Activated CD8-positive, alpha-beta memory T cell treated with anti-CD3 and anti-CD28 coated beads for 24 hours (primary cell): Measurements from ENCODE around the gene NFKB1.
"Not testable (repeated sequence)": the region's sequence is repeated elsewhere in the genome, so short reads cannot be mapped to it uniquely, and the experiment has no call there.

Source experiments
- DNase-seq: peaks from one replicate; pipeline ENCODE4 v3.0.0-alpha.2; 2020

The NFKB1 gene

DNA sequence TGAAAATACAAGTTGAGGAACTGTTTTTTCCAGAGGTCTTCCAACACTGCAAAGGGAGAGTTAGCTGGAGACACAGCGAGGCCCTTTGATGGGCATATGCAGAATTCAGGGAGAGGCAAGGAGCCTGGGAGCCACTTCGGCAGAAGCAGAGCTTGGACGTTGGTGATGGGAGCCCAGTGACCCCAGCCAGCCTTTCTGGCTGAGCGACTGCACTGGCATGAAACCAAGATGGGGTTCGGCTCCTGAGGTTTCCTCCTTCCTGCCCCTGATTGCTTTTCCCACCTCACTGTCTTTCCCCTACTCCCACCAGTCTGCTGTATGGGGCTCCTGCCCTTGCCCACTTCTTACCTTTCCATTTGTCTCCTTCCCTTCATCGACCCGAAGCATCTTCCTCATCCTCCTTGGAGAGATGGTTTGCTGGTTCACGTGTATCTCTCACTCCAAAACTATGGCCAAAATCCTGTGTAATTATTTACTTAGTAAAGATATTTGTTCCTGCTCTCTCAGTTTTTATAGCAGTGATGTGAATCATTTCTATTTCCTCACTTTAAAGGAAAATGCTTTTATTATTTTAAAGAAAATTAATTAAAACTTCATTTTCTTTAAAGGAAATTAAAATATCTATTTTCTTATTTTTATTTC lies 100.5 kb downstream of the NFKB1 start:
- DNase-seq = no peak

DNA sequence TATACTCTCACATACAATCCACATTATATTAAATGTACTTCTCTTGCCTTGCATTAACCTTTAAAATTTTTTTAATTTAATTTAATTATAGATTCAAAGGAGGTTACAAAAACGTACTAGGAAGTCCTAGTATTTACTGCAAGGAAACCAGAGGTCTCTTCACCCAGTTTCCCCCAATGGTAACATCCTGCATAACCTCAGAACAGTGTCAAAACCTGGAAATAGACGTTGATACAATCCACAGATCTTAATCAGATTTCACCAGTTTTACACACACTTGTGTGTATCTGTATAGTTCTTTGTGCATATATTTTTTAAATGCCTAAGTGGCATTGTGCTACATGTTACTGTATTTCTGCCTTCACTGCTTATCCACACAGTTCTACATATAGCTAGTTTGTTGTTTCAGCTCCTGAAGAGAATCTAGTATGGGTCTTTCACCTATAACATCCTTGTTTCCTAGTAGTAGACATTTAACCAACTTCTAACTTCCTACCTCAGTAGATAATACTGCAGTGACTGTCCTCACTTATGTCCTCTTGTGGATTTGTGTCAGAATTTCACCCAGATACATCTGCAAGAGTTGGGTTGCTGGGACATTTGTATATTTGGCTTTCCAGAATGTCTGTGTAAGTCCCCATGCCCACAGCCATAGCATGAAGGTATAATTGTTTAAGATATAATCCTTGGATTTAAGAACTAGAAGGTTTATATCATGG lies 103.2 kb downstream of the NFKB1 start:
- no peak for DNase-seq

DNA sequence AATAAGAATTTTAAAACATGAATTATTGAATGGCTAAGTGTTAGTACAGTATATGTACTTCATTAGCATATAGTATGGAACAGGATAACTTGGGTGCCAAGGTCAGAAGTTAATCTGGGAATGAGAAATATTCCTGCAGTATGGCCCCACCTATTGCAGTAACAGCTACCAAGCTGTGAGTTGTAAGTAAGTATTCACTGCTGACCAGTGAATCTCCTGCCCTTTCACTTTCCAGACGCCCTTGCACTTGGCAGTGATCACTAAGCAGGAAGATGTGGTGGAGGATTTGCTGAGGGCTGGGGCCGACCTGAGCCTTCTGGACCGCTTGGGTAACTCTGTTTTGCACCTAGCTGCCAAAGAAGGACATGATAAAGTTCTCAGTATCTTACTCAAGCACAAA lies 105.1 kb downstream of the NFKB1 start:
- no peak for DNase-seq

DNA sequence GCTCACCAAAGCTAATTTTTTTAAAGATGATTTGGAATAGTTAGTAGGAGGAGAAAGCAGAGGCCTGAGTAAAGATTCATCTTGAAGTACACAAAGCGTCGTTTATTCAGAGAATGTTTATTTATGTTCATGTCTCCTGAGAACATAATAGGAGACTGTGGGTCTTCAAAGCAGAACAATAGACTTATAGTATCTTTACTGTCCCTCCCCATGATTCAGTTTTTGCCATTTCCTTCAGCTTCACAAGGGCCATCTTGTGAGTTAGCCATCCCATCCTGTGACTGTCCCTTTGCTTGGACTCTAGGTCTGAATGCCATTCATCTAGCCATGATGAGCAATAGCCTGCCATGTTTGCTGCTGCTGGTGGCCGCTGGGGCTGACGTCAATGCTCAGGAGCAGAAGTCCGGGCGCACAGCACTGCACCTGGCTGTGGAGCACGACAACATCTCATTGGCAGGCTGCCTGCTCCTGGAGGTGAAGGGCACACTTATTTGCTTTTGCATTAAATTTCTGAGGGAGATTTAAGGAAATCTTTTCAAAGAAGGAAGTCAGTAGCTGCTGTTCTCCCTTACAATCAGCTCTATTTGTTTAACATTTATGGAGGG lies 105.8 kb downstream of the NFKB1 start:
- no peak for DNase-seq

DNA sequence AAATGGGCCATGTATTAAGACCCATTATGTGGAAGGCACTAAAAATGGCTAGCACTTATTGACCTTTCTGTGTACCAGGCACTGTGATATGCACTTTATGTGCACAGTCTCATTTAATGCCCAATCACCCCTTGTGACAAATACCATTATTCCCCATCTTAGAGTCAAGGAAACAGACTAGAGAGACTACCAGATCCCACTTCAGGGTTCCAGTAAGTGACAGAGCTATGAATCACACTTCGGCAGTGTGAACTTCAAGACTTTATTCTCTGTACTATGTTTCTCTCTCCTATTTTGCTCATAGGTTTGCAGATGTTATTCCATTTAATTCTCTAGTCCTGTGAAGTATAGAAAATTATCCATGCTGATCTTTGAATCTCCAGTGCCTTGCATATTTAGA lies 107.0 kb downstream of the NFKB1 start:
- DNase-seq = no peak

DNA sequence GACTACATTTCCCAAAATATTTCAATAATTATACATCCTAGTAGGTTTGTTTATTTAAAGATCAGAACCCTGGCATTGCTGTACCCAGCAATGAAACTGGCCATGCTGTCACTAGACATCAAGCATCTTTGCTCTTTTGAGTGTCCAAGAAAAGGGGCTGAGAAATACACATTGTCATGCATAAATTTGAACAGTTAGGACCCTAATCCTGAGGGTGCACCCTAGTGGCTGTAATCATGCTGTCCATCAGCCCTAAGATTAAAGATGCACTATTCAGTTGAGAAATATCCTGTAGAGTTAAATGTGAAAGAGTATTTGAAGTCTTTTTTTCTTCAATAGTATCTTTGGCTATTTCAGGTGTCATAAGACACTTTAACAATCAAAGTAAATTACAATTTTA lies 108.8 kb downstream of the NFKB1 start:
- DNase-seq = no peak

DNA sequence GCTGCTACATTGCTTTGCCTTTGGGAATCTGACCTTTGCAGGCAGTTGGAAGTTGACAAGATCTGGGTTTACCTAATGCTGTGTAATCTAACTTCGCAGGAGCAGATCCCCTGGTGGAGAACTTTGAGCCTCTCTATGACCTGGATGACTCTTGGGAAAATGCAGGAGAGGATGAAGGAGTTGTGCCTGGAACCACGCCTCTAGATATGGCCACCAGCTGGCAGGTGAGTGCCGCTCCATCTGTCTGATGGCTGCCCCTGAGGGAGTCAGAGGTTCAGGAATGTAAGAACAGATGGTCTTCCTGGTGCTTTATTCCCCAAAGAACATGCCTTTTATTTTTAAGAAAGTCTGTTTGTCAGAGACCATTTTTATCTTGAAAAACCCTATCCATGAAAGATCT lies 109.3 kb downstream of the NFKB1 start:
- DNase-seq = no peak

DNA sequence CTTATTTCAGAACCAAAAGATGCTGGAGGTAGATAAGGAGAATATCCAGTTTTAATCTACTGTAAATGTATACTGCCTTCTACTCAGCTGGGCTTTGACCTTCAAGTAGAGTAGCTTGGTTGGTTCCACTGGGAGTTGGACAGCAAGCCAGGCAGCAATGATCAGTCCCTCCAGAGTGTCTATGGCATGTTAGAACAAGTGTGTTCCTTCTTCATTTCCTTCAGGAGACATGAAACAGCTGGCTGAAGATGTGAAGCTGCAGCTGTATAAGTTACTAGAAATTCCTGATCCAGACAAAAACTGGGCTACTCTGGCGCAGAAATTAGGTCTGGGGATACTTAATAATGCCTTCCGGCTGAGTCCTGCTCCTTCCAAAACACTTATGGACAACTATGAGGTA lies 111.1 kb downstream of the NFKB1 start:
- DNase-seq = no peak

DNA sequence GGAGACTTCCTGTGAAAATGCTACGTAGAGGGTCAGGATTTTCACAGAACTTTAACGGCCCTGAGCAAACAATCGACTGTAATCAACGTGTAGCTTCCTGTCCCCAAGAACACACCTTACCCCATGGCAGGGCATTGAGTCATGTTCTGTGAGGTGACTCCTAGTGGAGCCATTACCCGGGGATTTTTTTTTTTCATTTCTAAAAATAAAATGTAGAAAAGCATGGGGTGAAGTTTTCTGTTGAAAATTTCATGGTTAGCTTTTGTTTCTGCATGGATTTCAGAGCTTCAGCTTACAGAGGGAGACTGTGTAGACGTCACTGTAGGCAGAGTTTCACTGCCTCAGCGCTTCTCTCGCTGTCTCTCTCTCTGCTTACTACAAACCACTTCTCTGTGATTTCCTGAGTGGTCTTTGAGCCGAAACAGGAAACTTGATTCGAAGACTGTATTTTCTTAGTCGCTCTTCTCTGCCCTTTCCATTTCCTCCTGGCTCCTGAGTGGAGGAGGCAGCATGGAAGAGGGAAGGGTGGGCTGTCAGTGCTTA lies 111.7 kb downstream of the NFKB1 start:
- DNase-seq = no peak

DNA sequence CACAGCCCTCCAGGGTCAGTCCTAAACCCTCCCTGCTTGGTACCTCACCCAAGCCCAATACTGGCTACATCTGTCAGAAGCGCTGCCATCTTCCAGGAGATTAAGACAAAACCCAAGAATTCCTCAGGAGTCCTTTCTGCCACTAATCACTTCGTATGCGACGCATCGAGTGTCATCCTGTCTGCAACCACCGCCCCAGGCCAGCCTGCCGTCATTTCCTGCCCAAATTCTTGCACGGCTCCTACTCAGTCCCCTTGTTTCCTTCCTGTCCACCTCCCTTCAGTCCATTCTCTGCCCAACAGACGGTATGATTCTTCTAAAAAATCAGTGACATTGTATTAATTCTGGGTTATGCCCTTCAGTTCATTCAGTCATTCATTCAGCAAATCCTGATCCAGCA lies 113.6 kb downstream of the NFKB1 start:
- no peak for DNase-seq

DNA sequence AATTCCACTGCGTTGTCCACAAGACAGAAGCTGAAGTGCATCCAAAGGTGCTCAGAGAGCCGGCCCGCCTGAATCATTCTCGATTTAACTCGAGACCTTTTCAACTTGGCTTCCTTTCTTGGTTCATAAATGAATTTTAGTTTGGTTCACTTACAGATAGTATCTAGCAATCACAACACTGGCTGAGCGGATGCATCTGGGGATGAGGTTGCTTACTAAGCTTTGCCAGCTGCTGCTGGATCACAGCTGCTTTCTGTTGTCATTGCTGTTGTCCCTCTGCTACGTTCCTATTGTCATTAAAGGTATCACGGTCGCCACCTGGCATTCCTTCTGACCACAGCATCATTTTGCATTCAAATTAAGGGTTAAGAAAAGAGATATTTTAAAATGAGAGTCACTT lies 115.5 kb downstream of the NFKB1 start:
- DNase-seq = no peak

DNA sequence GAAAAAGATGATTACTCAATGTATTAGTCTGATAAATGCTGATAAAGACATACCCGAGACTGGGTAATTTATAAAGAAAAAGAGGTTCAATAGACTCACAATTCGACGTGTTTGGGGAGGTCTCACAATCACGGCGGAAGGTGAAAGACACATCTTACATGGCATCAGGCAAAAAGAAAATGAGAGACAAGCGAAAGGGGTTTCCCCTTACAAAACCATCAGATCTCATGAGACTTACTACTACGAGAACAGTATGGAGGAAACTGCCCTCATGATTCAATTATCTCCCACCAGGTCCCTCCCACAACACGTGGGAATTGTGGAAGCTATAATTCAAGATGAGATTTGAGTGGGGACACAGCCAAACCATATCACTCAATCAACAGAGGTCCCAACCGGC lies 117.9 kb downstream of the NFKB1 start:
- not testable (repeated sequence) for DNase-seq

DNA sequence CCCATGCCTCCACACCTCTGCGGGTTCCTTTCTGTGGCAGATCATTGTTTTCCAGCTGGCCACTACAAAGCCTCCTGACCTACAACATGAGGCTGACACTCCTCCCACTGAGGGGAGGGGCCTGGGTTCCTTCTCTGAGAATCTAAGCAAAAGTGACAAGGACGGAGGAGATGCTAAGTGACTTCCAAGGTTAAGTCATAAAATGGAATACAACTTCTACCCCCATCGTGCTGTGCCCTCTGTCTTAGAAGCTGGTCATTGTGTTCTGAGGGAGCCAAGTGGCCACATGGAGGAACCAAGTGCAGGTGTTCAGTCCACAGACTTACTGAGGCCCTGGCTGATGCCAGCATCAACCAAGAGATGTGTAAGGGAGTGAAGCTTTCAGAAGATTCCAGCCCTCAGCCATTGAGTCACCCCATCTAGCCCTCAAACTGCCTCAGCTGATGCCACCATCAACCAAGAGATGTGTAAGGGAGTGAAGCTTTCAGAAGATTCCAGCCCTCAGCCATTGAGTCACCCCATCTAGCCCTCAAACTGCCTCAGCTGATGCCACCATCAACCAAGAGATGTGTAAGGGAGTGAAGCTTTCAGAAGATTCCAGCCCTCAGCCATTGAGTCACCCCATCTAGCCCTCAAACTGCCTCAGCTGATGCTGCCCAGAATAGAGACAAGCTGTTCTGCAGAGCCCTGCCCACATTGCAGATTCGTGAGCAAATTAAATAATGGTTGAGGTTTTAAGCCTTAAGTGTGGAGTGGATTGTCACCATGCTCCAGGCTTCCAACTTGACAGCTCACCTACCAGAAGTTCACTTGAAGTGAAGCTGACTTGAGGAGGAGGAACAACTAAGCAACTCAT lies 118.8 kb downstream of the NFKB1 start:
- not testable (repeated sequence) for DNase-seq

DNA sequence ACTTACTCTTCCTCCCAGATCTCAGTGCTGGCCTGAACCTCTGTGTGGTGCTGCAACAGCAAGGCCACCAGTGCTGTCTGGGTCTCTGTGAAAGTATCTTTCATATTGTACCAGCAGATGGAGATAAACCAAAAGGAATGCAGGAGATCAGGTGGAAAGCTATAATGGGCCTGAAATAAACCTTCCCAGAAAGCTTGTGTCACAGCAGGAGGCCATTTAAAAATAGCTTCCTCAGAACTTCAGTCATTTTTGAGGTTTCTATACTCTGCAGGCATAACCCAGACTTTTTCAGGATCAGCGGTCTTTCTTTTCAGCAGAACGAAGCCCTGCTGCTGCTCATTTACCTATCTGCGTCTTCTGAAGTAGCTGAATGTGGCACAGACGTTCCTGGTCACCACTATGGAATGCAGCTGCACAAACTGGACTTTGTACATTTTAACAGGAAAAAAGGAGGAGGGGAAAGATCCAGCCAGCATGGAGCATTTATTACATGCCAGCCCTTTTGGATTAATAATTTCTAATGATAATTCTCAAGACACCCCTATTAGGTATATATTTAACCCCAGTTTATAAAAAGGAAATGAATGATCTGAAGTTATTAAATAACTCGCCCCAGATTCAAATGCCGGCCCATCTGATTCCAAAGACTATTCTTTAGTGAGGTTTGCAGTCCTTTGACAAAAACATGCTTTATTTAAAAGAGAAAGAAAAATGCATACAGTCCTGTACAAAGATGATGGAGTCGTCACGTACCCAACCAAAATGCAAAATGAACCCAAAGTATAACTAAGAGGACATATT lies 119.7 kb downstream of the NFKB1 start:
- no peak for DNase-seq

DNA sequence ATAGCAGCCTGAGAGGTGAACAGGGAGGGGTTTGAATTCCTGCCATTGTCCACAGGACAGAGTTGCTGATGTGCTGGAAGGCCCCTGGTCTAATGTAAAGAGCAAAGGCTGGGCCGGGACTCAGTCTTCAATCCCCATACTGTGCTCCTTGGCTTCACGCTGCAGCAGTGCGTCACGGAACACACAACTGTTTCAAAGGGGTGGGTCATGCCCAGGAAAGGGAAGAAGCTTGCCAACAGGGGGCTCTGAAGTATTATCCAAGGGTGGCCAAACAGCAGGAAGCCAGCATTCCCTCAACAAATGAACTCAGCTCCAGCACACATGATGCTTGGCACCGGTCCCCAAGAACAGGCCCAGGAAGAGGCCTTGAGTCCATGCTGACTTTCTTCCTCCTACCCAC lies 122.5 kb downstream of the NFKB1 start:
- DNase-seq = no peak

DNA sequence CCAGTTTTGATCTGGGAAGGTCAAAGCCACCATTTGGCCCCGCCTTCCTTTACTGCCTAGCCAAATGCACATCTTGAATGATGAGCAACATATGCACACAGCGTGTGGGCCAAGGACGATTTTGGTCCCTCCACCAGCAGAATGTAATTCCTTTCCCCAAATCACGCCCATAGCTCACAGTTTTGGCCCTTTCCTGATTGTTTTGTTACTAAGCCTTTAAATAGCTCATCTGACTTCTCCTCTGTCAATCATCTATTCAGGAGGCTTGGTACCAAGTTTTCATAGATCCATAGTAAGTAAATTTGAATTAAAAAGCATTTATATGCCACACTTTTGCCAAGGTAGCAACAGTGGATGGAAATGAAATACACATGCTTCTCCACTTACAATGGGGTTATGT lies 123.3 kb downstream of the NFKB1 start:
- DNase-seq = no peak

DNA sequence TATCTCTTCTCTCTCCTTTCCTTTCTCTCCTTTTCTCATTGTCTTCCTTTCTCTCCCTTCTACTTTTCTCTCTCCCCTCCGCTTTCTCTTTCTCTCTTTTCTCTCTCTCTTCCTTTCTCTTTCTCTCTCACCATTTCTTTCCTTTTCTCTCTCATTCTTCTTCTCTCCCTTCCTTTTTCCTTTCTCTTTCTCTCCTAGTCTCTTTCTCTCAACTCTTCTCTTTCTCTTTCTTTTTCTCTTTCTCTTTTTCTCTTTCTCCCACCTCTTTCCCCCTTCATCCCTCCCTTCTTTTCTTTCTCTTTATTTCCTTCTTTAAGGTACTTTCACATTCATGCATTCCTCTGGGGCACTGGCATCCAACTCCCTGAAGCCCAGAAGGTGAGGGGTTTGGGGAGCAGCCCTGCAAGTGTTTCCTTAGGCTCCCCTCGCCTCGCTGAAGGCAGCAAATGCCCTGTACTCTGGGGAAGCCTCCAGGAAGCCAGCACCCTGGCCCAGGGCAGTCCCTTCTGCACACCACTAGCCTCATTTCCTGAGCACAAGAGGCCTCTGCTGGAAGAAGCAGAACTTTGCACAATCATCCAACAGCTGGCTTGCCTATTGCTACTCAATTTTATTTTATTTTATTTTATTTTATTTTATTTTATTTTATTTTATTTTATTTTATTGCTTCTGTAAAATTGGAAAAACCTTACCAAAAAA lies 124.2 kb downstream of the NFKB1 start:
- DNase-seq = peak; percentile 75

DNA sequence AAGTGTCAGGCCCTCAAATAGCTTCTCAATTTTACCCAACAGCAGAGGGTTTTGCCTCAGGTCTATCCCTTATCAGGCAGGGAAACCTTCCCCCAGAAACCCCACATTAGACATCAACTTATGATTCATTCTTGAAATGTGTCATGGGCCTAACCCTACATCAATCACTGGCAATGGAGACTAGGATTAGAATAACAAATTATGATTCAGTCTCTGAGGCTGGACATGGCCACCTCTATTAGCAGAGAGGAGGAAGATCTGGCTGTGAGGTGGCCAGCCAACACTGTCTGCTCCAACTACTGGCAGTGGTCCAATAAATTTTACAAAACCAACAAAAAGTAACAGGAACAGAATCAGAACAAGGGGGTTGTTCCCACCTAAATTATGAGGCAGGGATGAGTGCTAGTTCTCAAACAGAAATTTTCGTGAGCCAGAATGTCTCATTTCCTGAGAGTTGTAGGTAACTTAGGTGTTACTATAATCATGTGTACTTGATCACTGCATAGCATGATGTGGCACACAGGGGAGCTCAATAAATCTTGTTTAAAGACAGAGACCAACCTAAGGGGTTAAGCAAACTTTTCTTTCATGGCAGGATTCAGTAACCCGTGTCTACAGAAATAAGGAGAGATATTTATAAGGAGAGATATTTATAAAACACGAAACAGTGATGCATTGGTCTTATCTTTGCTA lies 126.8 kb downstream of the NFKB1 start:
- DNase-seq = peak; percentile 76

DNA sequence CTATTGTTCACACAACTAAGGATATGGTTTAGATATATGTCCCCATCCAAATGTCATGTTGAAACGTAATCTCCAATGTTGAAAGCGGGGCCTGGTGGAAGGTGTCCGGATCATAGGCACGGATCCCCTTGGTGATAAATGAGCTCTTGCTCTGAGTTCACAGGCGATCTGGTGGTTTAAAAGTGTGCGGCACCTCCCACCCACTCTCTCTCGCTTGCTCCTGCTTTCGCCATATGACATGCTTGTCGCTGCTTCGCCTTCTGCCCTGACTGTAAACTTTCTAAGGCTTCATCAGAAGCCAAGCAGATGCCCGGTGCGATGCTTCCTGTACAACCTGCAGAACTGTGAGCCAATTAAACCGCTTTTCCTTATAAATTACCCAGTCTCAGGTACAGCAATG lies 128.5 kb downstream of the NFKB1 start:
- no peak for DNase-seq

DNA sequence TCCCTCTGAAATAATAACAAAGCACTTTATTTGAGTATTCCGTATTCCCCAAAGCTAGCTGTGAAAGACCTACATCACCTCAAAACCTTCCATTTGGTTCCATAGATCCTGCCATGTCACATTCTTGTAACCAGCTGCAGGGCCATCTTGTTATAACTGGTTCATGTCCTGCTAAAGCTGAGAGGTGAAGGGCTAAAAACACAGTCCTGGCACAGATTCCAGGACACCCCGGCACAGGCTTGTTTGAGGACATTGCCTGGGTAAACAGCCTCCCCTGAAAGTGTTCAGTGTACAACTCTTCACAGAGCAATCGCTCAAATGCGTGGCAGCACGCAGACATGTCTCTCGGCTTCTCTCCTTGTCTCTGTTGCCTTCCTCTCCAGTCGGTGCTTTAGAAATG lies 130.5 kb downstream of the NFKB1 start:
- no peak for DNase-seq
